ENCODE measurements around the gene BRF1.

The BRF1 gene

DNA sequence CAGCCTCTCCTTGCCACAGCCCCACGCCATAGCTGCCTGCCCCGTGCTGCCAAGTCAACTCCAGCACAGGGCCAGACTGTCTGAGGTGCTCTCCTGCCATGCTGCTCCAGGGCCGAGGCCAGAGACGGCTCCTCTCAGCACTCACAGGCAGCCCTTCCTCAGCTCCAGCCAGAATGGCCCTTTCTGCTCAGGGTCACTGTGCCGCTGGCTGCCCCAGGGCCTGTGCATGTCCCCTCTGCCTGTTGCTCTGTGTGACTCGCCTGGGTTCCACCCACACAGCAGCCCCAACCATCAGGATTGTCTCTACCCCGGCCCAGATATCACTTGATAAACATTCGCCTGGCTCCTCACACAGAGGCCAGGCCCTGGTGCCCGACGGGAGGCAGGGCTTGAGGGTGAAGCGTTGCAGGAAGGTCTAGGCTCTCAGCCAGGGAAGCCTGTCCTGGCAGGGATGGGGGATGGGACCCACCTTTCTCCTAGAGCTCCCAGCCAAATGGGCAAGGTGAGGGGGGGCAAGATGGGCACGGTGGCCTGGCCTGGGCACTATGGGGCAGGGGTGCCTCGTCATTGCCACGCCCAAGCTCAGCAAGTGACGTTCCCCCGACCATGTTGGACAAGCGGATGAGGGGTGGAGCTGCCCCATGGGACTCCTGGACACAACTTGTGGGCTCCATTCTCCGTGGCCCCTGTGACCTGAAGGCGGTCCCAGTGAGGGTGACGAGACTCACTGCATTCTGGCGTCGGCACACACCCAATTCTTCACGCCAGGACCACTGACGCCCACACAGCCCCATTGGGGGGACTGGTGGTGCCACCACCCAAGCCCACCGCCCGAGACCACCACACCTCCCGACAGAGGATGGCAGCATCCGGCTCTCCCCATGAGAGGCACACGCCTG, 79.9 kb downstream of the BRF1 start:
- H3K9ac ChIP-seq (ENCODE audit: insufficient read length) = no peak overlapping the region
- peaks cover 3% of the 10 kb centered on the region; the same call in 1 of the 2 replicates for H3K36me3 ChIP-seq (ENCODE audit: insufficient read depth, low read length)
- H3K4me3 ChIP-seq = no peak overlapping the region
- TF ChIP-seq POLR2AphosphoS5 (IDR thresholded peaks at IDR 0.05; ENCODE audit: borderline replicate concordance, low read depth, low read length) = no peak
- no peak for TF ChIP-seq FOXP2 (optimal IDR thresholded peaks at IDR 0.05; ENCODE audit: control extremely low read depth, extremely low read length, insufficient read depth)
- TF ChIP-seq EZH2 (IDR thresholded peaks at IDR 0.05) = no peak
- H3K27ac ChIP-seq = no peak overlapping the region
- no peak for DNase-seq (ENCODE audit: low read depth, low spot score)
- H3K9me3 ChIP-seq (ENCODE audit: low read depth, low read length) = no peaks in the 10 kb centered on the region

DNA sequence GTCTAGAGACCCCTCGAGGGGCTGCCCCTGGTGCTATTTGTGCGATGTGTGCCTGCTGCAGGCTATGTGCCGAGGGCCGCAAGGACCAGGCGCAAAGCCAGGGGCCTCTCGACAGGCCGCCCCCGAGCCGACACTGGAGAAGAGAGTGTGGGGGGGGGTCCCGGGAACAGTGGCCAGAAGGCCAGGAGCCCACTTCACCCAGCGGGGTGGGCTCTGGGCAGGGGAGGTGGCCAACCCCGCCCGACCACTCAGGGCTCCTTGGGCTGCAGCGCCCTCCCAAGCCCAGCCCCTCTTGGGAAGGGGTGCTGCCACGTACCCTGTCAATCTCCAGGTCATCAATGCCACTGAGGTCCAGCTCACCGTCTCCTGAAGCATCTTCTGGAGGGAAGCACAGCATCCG, 81.0 kb downstream of the BRF1 start:
- Histone ChIP-seq H3K9ac (ENCODE audit: insufficient read length) (no peak overlapping the region), H3K36me3 (ENCODE audit: insufficient read depth, low read length) (peaks cover 3% of the 10 kb centered on the region; the same call in 1 of the 2 replicates), H3K27ac (no peak overlapping the region), H3K9me3 (ENCODE audit: low read depth, low read length) (no peaks in the 10 kb centered on the region), H3K4me3 (no peak overlapping the region)
- DNase-seq (ENCODE audit: low read depth, low spot score) = no peak
- TF ChIP-seq POLR2AphosphoS5 (IDR thresholded peaks at IDR 0.05; ENCODE audit: borderline replicate concordance, low read depth, low read length) = no peak
- TF ChIP-seq FOXP2 (optimal IDR thresholded peaks at IDR 0.05; ENCODE audit: control extremely low read depth, extremely low read length, insufficient read depth) = no peak
- TF ChIP-seq EZH2 (IDR thresholded peaks at IDR 0.05) = no peak

DNA sequence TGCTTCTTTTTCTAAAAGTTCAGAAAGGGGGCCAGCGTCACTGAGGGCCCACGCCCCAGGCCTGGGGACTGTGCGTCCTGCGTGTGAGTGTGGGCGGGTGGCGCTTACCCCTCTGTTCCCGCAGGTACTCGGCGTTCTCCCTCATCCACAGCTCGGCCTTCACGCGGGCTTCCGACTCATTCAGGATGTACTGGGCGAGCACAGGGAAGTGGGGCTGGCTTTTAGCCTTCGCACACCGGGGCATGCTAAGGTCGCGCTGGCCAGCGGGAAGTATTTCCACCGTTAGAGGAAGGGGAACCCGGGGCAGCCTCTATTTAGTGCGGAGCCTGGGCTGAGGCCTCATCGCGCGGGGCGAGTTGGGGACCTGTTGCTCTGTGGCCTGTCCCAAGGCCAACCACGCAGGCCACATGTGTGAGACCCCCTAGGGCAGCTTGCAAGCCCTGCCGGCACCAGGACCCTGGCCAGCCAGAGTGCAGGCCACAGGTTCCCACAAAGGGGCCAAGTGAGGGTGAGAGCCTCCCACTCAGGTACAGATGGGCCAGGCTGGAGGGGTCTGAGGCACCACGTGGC, 81.7 kb downstream of the BRF1 start:
- H3K27ac ChIP-seq = no peak overlapping the region
- H3K9me3 ChIP-seq (ENCODE audit: low read depth, low read length) = no peaks in the 10 kb centered on the region
- TF ChIP-seq FOXP2 (optimal IDR thresholded peaks at IDR 0.05; ENCODE audit: control extremely low read depth, extremely low read length, insufficient read depth) = no peak
- no peak for TF ChIP-seq POLR2AphosphoS5 (IDR thresholded peaks at IDR 0.05; ENCODE audit: borderline replicate concordance, low read depth, low read length)
- TF ChIP-seq EZH2 (IDR thresholded peaks at IDR 0.05) = no peak
- no peak overlapping the region for H3K9ac ChIP-seq (ENCODE audit: insufficient read length)
- no peak for DNase-seq (ENCODE audit: low read depth, low spot score)
- H3K4me3 ChIP-seq = no peak overlapping the region
- H3K36me3 ChIP-seq (ENCODE audit: insufficient read depth, low read length) = peaks cover 3% of the 10 kb centered on the region; the same call in 1 of the 2 replicates

DNA sequence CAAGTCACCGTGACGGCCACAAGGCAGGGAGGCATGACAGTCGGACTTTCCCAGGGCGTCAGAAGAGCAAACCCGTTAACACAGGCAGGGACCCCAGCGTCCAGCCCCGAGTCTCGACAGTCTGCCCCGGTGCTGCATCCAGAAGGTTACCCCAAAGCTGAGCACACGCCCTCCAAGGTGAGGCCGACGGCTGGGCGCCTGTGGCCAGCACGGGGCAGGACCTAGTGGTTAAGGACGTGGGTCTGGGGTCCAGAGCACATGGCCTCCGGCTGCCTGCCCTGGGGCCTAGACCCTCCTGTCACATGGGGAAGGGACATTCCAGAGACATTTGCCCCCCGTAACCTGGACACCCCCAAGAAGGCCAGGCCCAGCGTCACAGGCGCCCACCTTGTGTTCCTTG, 82.2 kb downstream of the BRF1 start:
- H3K27ac ChIP-seq = no peak overlapping the region
- peaks cover 1% of the 10 kb centered on the region; the same call in 1 of the 2 replicates for H3K36me3 ChIP-seq (ENCODE audit: insufficient read depth, low read length)
- H3K9me3 ChIP-seq (ENCODE audit: low read depth, low read length) = no peaks in the 10 kb centered on the region
- no peak overlapping the region for H3K4me3 ChIP-seq
- TF ChIP-seq EZH2 (IDR thresholded peaks at IDR 0.05) (no peak), POLR2AphosphoS5 (IDR thresholded peaks at IDR 0.05; ENCODE audit: borderline replicate concordance, low read depth, low read length) (no peak)
- no peak for DNase-seq (ENCODE audit: low read depth, low spot score)
- H3K9ac ChIP-seq (ENCODE audit: insufficient read length) = no peak overlapping the region

DNA sequence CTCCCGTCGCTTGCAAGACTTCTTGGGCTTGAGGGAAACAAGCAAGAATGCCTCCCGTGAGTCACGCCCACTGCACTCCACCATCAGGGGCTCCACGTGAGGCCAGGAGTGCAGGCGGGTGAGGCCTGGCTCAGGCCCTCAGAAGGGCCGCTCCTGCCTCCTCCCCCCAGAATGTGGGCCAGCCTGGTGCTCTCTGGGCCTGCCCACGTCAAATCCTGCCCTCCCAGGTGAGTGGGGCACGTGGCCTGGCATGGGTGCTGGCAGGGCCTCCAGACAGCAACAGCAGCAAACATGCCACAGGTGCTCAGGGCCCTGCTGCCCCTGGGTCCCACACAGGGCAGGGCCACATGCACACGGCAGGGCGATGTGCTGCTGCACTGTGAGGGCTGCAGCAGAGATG, 83.0 kb downstream of the BRF1 start:
- H3K4me3 ChIP-seq = no peak overlapping the region
- H3K9ac ChIP-seq (ENCODE audit: insufficient read length) = no peak overlapping the region
- H3K9me3 ChIP-seq (ENCODE audit: low read depth, low read length) = no peaks in the 10 kb centered on the region
- TF ChIP-seq EZH2 (IDR thresholded peaks at IDR 0.05) (no peak), POLR2AphosphoS5 (IDR thresholded peaks at IDR 0.05; ENCODE audit: borderline replicate concordance, low read depth, low read length) (no peak), FOXP2 (optimal IDR thresholded peaks at IDR 0.05; ENCODE audit: control extremely low read depth, extremely low read length, insufficient read depth) (no peak)
- H3K27ac ChIP-seq = no peak overlapping the region
- no peaks in the 10 kb centered on the region; the same call in 1 of the 2 replicates for H3K36me3 ChIP-seq (ENCODE audit: insufficient read depth, low read length)
- no peak for DNase-seq (ENCODE audit: low read depth, low spot score)

DNA sequence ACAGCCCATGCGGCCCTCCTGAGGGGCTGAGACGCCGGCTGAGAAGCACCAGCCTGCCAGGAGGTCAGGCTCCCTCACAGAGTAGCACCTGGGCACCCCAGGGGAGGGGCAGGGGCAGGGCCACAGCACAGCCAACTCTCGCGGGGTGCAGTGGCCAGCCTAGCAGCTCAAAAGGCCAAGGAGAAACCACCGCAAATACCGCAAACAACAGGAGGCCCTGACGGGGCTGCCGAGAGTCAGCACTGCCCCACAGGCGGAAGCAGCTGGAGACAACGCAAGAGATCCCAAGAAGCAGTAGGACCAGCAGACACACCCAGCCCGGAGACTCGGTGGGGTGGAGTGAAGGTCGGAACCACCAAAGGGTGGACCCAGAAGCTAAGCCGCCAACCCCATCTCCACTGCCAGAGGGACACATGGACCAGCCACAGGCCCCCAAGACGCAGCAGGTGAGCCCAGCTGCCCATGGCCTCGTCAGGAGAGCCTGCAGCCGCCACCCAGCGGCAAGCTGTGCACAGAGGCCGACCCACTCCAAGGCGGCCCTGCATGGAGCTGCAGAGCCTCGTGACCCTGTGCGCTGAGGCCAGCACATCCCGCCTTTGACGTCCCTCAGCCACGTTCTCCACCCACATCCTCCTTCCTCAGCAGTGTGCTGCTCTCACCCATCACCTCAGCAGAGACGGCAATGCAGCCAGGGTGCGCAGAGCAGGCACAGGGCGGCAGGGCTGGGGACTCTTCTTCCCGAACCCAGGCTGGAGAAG, 84.1 kb downstream of the BRF1 start:
- Histone ChIP-seq H3K27ac (no peak overlapping the region), H3K4me3 (no peak overlapping the region), H3K9me3 (ENCODE audit: low read depth, low read length) (no peaks in the 10 kb centered on the region), H3K36me3 (ENCODE audit: insufficient read depth, low read length) (no peaks in the 10 kb centered on the region; the same call in 1 of the 2 replicates), H3K9ac (ENCODE audit: insufficient read length) (no peak overlapping the region)
- DNase-seq (ENCODE audit: low read depth, low spot score) = no peak
- TF ChIP-seq FOXP2 (optimal IDR thresholded peaks at IDR 0.05; ENCODE audit: control extremely low read depth, extremely low read length, insufficient read depth) (no peak), POLR2AphosphoS5 (IDR thresholded peaks at IDR 0.05; ENCODE audit: borderline replicate concordance, low read depth, low read length) (no peak), EZH2 (IDR thresholded peaks at IDR 0.05) (no peak)

DNA sequence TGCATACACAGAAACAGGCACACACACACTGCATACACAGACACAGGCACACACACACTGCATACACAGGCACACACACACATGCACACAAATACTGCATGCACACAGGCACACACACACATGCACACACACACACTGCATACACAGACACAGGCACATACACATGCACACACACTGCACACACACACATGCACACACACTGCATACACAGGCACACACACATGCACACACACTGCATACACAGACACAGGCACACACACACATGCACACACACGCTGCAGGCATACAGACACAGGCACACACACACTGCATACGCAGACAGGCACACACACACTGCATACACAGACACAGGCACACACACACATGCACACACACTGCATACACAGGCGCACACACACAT, 85.2 kb downstream of the BRF1 start:
- Histone ChIP-seq H3K4me3 (no peak overlapping the region), H3K36me3 (ENCODE audit: insufficient read depth, low read length) (no peaks in the 10 kb centered on the region; the same call in 1 of the 2 replicates), H3K9ac (ENCODE audit: insufficient read length) (no peak overlapping the region), H3K9me3 (ENCODE audit: low read depth, low read length) (no peaks in the 10 kb centered on the region), H3K27ac (no peak overlapping the region)
- no peak for DNase-seq (ENCODE audit: low read depth, low spot score)
- TF ChIP-seq POLR2AphosphoS5 (IDR thresholded peaks at IDR 0.05; ENCODE audit: borderline replicate concordance, low read depth, low read length) (no peak), EZH2 (IDR thresholded peaks at IDR 0.05) (no peak), FOXP2 (optimal IDR thresholded peaks at IDR 0.05; ENCODE audit: control extremely low read depth, extremely low read length, insufficient read depth) (no peak)

DNA sequence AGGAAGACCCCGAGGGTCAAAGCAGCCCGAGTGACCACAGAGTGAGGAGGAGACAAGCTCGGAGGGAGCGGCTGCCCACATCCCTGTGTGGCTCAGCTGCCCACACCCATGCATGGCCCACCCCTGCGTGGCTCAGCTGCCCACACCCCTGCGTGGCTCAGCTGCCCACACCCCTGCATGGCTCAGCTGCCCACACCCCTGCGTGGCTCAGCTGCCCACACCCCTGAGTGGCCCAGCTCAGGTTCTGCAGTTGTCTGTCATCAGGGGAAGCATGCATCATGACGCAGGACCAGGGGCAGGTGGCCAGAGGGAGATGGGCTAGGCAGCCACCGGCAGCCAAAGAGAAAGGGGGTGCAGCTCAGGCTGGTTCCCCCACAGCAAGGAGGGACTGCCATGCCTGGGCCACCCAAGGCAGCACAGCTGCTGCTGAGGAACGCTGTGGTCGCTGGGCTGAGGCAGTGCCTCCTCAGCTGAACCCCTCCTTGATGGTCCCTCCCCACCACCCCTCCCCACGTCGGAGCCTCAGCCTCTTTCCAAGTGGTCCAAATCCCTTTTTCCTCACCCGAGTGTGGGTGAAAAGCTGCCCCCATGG, 86.4 kb downstream of the BRF1 start:
- no peak overlapping the region for H3K9ac ChIP-seq (ENCODE audit: insufficient read length)
- no peaks in the 10 kb centered on the region for H3K9me3 ChIP-seq (ENCODE audit: low read depth, low read length)
- DNase-seq (ENCODE audit: low read depth, low spot score) = no peak
- TF ChIP-seq FOXP2 (optimal IDR thresholded peaks at IDR 0.05; ENCODE audit: control extremely low read depth, extremely low read length, insufficient read depth) (no peak), POLR2AphosphoS5 (IDR thresholded peaks at IDR 0.05; ENCODE audit: borderline replicate concordance, low read depth, low read length) (no peak), EZH2 (IDR thresholded peaks at IDR 0.05) (no peak)
- H3K27ac ChIP-seq = no peak overlapping the region
- H3K36me3 ChIP-seq (ENCODE audit: insufficient read depth, low read length) = no peaks in the 10 kb centered on the region; the same call in 1 of the 2 replicates
- no peak overlapping the region for H3K4me3 ChIP-seq

Data from SK-N-MC (cell line).